ENCODE data around the gene ASIC2.

ASIC2 gene

GRCh38 chr17:33109336-33110072, 183.6 kb downstream of the ASIC2 start:
- DNase-seq = no peak

GRCh38 chr17:33106525-33107165, 186.4 kb downstream of the ASIC2 start:
- no peak for DNase-seq

GRCh38 chr17:33105911-33106310, 187.2 kb downstream of the ASIC2 start:
- no peak for DNase-seq

GRCh38 chr17:33099906-33100305, 193.2 kb downstream of the ASIC2 start:
- DNase-seq = no peak

GRCh38 chr17:33099252-33099651, 193.8 kb downstream of the ASIC2 start:
- no peak for DNase-seq

GRCh38 chr17:33097411-33097810, 195.7 kb downstream of the ASIC2 start:
- DNase-seq = no peak

GRCh38 chr17:33096161-33096560, 196.9 kb downstream of the ASIC2 start:
- no peak for DNase-seq

- no peak for DNase-seq
These were observed 201.8 kb downstream of the ASIC2 start for GRCh38 chr17:33091271-33091670.

- no peak for DNase-seq
These were observed 202.3 kb downstream of the ASIC2 start for GRCh38 chr17:33090806-33091205.

- no peak for DNase-seq
These were observed 206.2 kb downstream of the ASIC2 start for GRCh38 chr17:33086878-33087277.

GRCh38 chr17:33086041-33086440, 207.1 kb downstream of the ASIC2 start:
- DNase-seq = peak; percentile 4

- no peak for DNase-seq
These were observed 207.8 kb downstream of the ASIC2 start for GRCh38 chr17:33085256-33085655.

GRCh38 chr17:33084755-33085154, 208.3 kb downstream of the ASIC2 start:
- DNase-seq = no peak

GRCh38 chr17:33082529-33083173, 210.4 kb downstream of the ASIC2 start:
- no peak for DNase-seq

GRCh38 chr17:33080091-33080490, 213.0 kb downstream of the ASIC2 start:
- DNase-seq = no peak

- DNase-seq = no peak
These were observed 213.9 kb downstream of the ASIC2 start for GRCh38 chr17:33079201-33079600.

GRCh38 chr17:33076979-33077378, 216.1 kb downstream of the ASIC2 start:
- no peak for DNase-seq

GRCh38 chr17:33073416-33073815, 219.7 kb downstream of the ASIC2 start:
- no peak for DNase-seq

GRCh38 chr17:33072421-33073161, 220.5 kb downstream of the ASIC2 start:
- no peak for DNase-seq

- no peak for DNase-seq
These were observed 221.4 kb downstream of the ASIC2 start for GRCh38 chr17:33071656-33072055.

GRCh38 chr17:33057564-33057963, 235.5 kb downstream of the ASIC2 start:
- peak; percentile 8 for DNase-seq

- no peak for DNase-seq
These were observed 236.5 kb downstream of the ASIC2 start for GRCh38 chr17:33056399-33057146.

GRCh38 chr17:33055746-33056145, 237.3 kb downstream of the ASIC2 start:
- DNase-seq = no peak

All from kidney glomerular epithelial cell (primary cell).